K562 (cell line): ENCODE results near the gene DARS2. TPM values are rescaled to one million over a fixed set of nuclear protein-coding genes. Genes with fewer than 3 reads are reported as not detected.

Source experiments
- CEBPG ChIP-seq, 3 experiments: fragments of 200-800 bp in 1 of 3; sonication (Bioruptor generic) in 1 of 3; sonication (generic) in 1 of 3; formaldehyde crosslinking in 1 of 3; IDR thresholded peaks in 2 of 3; conservative IDR thresholded peaks in 1 of 3; 2 replicates each; pipeline versions ENCODE4 v1.6.1 to v1.8.0; 2016 to 2022; ENCODE audit warnings: missing compliant biosample characterization in 2 of 3, missing genetic modification characterization in 2 of 3, mild to moderate bottlenecking in 1 of 3, missing genetic modification reagents in 1 of 3
- EWSR1 ChIP-seq: fragments of 450-650 bp; IDR thresholded peaks from 2 replicates; pipeline ENCODE4 v1.6.1; 2018; ENCODE audit warnings: borderline replicate concordance, mild to moderate bottlenecking, low read depth, moderate library complexity; ENCODE audit not compliant: partially characterized antibody
- GABPB2 ChIP-seq: fragments of 250-450 bp; sonication (Bioruptor Pico); conservative IDR thresholded peaks from 2 replicates; pipeline ENCODE4 v1.5.1; 2021; ENCODE audit warnings: mild to moderate bottlenecking
- HNRNPLL ChIP-seq: fragments of 200-400 bp; formaldehyde crosslinking; IDR thresholded peaks from 2 replicates; pipeline ENCODE4 v1.6.1; 2017; ENCODE audit warnings: low read length, low read depth, mild to moderate bottlenecking; ENCODE audit not compliant: poor library complexity, severe bottlenecking
- POLR2A ChIP-seq: fragments of 450-650 bp; conservative IDR thresholded peaks from 2 replicates; pipeline ENCODE4 v1.6.1; 2016
- TOE1 ChIP-seq, 2 experiments: fragments of 450-650 bp in 1 of 2; sonication (generic) in 1 of 2; formaldehyde crosslinking in 1 of 2; IDR thresholded peaks; 2 replicates each; pipeline versions ENCODE4 v1.7.1 to v1.8.0; 2016 to 2022; ENCODE audit warnings: borderline replicate concordance in 2 of 2, mild to moderate bottlenecking in 2 of 2, antibody characterized with exemption in 1 of 2, inconsistent platforms in 1 of 2, low read depth in 1 of 2, missing genetic modification reagents in 1 of 2, moderate library complexity in 1 of 2
- USF2 ChIP-seq: sonication (generic); formaldehyde crosslinking; IDR thresholded peaks from 2 replicates; pipeline ENCODE4 v1.5.0; 2020; ENCODE audit warnings: missing genetic modification reagents
- ZC3H11A ChIP-seq: IDR thresholded peaks from 2 replicates; pipeline ENCODE4 v1.6.1; 2012; ENCODE audit warnings: low read depth, low read length, improper control_type of control experiment
- ZNF212 ChIP-seq: fragments of 450-650 bp; formaldehyde crosslinking; IDR thresholded peaks from 2 replicates; pipeline ENCODE4 v1.4.0; 2020; ENCODE audit warnings: mild to moderate bottlenecking
- ZNF583 ChIP-seq: fragments of 250-450 bp; sonication (Bioruptor Pico); IDR thresholded peaks from 2 replicates; pipeline ENCODE4 v1.4.0; 2020
- polyA plus RNA-seq, 8 experiments: library from polyadenylated mRNA; depleted of rRNA in 4 of 8; stranded (reverse) in 5 of 8; unstranded in 3 of 8; fragments of >200 nt; fragmentation: Nextera tagmentation in 2 of 8; fragmentation: Illumina TruSeq in 1 of 8; extraction: Ambion mirVana in 2 of 8; extraction: Trizol in 1 of 8; gene quantifications; 2 replicates each; pipeline versions ENCODE4 v1.2.1 to v1.2.3, GENCODE V29; 2011 to 2014; ENCODE audit warnings: inconsistent platforms in 1 of 8, missing spikeins in 1 of 8
- total RNA-seq, 7 experiments: library from RNA; depleted of rRNA in 6 of 7; stranded (reverse); fragments of >200 nt in 6 of 7; fragmentation: Illumina TruSeq in 2 of 7; extraction: Trizol in 2 of 7; gene quantifications; 2 replicates each; pipeline versions ENCODE4 v1.2.1 to v1.2.3, GENCODE V29; 2011 to 2021; ENCODE audit warnings: low replicate concordance in 1 of 7
- TF ChIP-seq, protein P1 (sequence below): sonication (generic); formaldehyde crosslinking; IDR thresholded peaks from 2 replicates; pipeline ENCODE4 v1.8.0; 2022; ENCODE audit warnings: missing genetic modification reagents, mild to moderate bottlenecking, moderate library complexity, borderline replicate concordance
- TF ChIP-seq, protein P2 (sequence below): fragments of 450-650 bp; IDR thresholded peaks from 2 replicates; pipeline ENCODE4 v1.6.1; 2018; ENCODE audit not compliant: partially characterized antibody
- TF ChIP-seq, protein P3 (sequence below): fragments of 250-450 bp; sonication (Bioruptor Pico); IDR thresholded peaks from 2 replicates; pipeline ENCODE4 v1.8.0; 2022; ENCODE audit warnings: inconsistent platforms
- TF ChIP-seq, protein P4 (sequence below): sonication (generic); formaldehyde crosslinking; IDR thresholded peaks from 2 replicates; pipeline ENCODE4 v1.8.0; 2022; ENCODE audit warnings: mild to moderate bottlenecking, missing genetic modification reagents

The DARS2 gene
- total and polyA plus RNA-seq, 9 of the 15 experiments (the other 6 are each of a cell fraction or from before 2014, with no cell fraction given), result 36.4 to 96.7 (median 68.6) TPM

- no peak for TF ChIP-seq TOE1 (IDR thresholded peaks at IDR 0.05; ENCODE audit: borderline replicate concordance)
- no peak for TF ChIP-seq TOE1 (CRISPR knock-in tag; IDR thresholded peaks at IDR 0.05; ENCODE audit: borderline replicate concordance, low read depth)
- TF ChIP-seq, protein P1, sequence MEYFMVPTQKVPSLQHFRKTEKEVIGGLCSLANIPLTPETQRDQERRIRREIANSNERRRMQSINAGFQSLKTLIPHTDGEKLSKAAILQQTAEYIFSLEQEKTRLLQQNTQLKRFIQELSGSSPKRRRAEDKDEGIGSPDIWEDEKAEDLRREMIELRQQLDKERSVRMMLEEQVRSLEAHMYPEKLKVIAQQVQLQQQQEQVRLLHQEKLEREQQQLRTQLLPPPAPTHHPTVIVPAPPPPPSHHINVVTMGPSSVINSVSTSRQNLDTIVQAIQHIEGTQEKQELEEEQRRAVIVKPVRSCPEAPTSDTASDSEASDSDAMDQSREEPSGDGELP (CRISPR knock-in tag), result no peak
- TF ChIP-seq POLR2A, result 0 out of 2 replicates have a peak, but pooled peaks have one; percentile 9
- no peak for TF ChIP-seq EWSR1
- no peak; the same call in 1 of the 2 replicates for TF ChIP-seq GABPB2
- TF ChIP-seq, protein P2, sequence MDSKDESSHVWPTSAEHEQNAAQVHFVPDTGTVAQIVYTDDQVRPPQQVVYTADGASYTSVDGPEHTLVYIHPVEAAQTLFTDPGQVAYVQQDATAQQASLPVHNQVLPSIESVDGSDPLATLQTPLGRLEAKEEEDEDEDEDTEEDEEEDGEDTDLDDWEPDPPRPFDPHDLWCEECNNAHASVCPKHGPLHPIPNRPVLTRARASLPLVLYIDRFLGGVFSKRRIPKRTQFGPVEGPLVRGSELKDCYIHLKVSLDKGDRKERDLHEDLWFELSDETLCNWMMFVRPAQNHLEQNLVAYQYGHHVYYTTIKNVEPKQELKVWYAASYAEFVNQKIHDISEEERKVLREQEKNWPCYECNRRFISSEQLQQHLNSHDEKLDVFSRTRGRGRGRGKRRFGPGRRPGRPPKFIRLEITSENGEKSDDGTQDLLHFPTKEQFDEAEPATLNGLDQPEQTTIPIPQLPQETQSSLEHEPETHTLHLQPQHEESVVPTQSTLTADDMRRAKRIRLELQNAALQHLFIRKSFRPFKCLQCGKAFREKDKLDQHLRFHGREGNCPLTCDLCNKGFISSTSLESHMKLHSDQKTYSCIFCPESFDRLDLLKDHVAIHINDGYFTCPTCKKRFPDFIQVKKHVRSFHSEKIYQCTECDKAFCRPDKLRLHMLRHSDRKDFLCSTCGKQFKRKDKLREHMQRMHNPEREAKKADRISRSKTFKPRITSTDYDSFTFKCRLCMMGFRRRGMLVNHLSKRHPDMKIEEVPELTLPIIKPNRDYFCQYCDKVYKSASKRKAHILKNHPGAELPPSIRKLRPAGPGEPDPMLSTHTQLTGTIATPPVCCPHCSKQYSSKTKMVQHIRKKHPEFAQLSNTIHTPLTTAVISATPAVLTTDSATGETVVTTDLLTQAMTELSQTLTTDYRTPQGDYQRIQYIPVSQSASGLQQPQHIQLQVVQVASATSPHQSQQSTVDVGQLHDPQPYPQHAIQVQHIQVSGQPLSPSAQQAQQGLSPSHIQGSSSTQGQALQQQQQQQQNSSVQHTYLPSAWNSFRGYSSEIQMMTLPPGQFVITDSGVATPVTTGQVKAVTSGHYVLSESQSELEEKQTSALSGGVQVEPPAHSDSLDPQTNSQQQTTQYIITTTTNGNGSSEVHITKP, result no peak
- no peak for TF ChIP-seq ZNF212 (CRISPR knock-in tag)
- no peak for TF ChIP-seq HNRNPLL
- TF ChIP-seq ZNF583 (CRISPR knock-in tag), result no peak
- TF ChIP-seq, protein P3, sequence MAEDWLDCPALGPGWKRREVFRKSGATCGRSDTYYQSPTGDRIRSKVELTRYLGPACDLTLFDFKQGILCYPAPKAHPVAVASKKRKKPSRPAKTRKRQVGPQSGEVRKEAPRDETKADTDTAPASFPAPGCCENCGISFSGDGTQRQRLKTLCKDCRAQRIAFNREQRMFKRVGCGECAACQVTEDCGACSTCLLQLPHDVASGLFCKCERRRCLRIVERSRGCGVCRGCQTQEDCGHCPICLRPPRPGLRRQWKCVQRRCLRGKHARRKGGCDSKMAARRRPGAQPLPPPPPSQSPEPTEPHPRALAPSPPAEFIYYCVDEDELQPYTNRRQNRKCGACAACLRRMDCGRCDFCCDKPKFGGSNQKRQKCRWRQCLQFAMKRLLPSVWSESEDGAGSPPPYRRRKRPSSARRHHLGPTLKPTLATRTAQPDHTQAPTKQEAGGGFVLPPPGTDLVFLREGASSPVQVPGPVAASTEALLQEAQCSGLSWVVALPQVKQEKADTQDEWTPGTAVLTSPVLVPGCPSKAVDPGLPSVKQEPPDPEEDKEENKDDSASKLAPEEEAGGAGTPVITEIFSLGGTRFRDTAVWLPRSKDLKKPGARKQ (CRISPR knock-in tag), result no peak
- TF ChIP-seq CEBPG (CRISPR knock-in tag; IDR thresholded peaks at IDR 0.05), result peak; percentile 61; the same call in 1 of the 2 replicates
- TF ChIP-seq CEBPG (tag; conservative IDR thresholded peaks at IDR 0.05 in 1 of 2, IDR thresholded peaks at IDR 0.05 in 1 of 2), result no peak
- TF ChIP-seq, protein P4, sequence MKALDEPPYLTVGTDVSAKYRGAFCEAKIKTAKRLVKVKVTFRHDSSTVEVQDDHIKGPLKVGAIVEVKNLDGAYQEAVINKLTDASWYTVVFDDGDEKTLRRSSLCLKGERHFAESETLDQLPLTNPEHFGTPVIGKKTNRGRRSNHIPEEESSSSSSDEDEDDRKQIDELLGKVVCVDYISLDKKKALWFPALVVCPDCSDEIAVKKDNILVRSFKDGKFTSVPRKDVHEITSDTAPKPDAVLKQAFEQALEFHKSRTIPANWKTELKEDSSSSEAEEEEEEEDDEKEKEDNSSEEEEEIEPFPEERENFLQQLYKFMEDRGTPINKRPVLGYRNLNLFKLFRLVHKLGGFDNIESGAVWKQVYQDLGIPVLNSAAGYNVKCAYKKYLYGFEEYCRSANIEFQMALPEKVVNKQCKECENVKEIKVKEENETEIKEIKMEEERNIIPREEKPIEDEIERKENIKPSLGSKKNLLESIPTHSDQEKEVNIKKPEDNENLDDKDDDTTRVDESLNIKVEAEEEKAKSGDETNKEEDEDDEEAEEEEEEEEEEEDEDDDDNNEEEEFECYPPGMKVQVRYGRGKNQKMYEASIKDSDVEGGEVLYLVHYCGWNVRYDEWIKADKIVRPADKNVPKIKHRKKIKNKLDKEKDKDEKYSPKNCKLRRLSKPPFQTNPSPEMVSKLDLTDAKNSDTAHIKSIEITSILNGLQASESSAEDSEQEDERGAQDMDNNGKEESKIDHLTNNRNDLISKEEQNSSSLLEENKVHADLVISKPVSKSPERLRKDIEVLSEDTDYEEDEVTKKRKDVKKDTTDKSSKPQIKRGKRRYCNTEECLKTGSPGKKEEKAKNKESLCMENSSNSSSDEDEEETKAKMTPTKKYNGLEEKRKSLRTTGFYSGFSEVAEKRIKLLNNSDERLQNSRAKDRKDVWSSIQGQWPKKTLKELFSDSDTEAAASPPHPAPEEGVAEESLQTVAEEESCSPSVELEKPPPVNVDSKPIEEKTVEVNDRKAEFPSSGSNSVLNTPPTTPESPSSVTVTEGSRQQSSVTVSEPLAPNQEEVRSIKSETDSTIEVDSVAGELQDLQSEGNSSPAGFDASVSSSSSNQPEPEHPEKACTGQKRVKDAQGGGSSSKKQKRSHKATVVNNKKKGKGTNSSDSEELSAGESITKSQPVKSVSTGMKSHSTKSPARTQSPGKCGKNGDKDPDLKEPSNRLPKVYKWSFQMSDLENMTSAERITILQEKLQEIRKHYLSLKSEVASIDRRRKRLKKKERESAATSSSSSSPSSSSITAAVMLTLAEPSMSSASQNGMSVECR (CRISPR knock-in tag), result no peak; the same call in 1 of the 2 replicates
- TF ChIP-seq USF2 (CRISPR knock-in tag), result no peak
- TF ChIP-seq ZC3H11A, result no peak
Observed at GRCh38 chr1:173867141-173867752, 42.8 kb downstream of the DARS2 start (continued).
